Heart right ventricle (tissue), 16 donors: Measurements from ENCODE around the gene NPPB. TPM values are rescaled to one million over a fixed set of nuclear protein-coding genes. Genes with fewer than 3 reads are reported as not detected.

Experiments used
- ATAC-seq, 8 donors: fragments of 200-7000 bp; cut with Tn5 transposase; one replicate each; pipeline ENCODE4 v1.9.1; 2020; ENCODE audit warnings: mild to moderate bottlenecking in 8 of 8, moderate library complexity in 8 of 8, moderate number of reproducible peaks in 1 of 8
- DNase-seq, 2 donors: peaks; one replicate each; pipeline ENCODE4 v3.0.0-alpha.2; 2020
- H3K27ac ChIP-seq, 10 donors: fragments of 200-600 bp; sonication (generic) in 2 of 10; one replicate each; pipeline versions ENCODE4 v1.5.0 to v1.8.0; 2020 to 2022; ENCODE audit warnings: mild to moderate bottlenecking in 3 of 10
- H3K27me3 ChIP-seq, 7 donors: fragments of 200-600 bp; one replicate each; pipeline ENCODE4 v1.8.0; 2021 to 2022; ENCODE audit warnings: mild to moderate bottlenecking in 2 of 7
- H3K36me3 ChIP-seq, 9 donors: fragments of 200-600 bp; sonication (generic) in 1 of 9; one replicate each; pipeline versions ENCODE4 v1.5.0 to v1.8.0; 2020 to 2022; ENCODE audit warnings: mild to moderate bottlenecking in 2 of 9
- H3K4me1 ChIP-seq, 9 donors: fragments of 200-600 bp; sonication (generic) in 1 of 9; one replicate each; pipeline versions ENCODE4 v1.5.0 to v1.8.0; 2020 to 2022; ENCODE audit warnings: mild to moderate bottlenecking in 4 of 9
- H3K4me3 ChIP-seq, 10 donors: fragments of 200-600 bp; sonication (generic) in 2 of 10; one replicate each; pipeline versions ENCODE4 v1.5.0 to v1.8.0; 2020 to 2022; ENCODE audit warnings: mild to moderate bottlenecking in 7 of 10, moderate library complexity in 2 of 10
- H3K9me3 ChIP-seq, 11 donors: fragments of 200-600 bp in 10 of 11; sonication (generic) in 2 of 11; one replicate each; pipeline versions ENCODE4 v1.5.0 to v1.8.0; 2013 to 2022; ENCODE audit warnings: mild to moderate bottlenecking in 2 of 11, control low read depth in 1 of 11, moderate library complexity in 1 of 11
- WGBS, 2 donors: extraction: QIAGEN DNeasy Blood & Tissue Kit; methylation state at CpG; one replicate each; pipeline ENCODE4 v1.1.7; 2013; ENCODE audit warnings: inconsistent platforms in 1 of 2; 5-methylcytosine and 5-hydroxymethylcytosine counted together
- intact Hi-C, 10 donors: fragments of 100-400 bp; cut with DNase I; formaldehyde crosslinking; loops; one replicate each; pipeline versions ENCODE4 v1.11.1 to v1.14.2; 2022
- polyA plus RNA-seq, 2 donors: library from polyadenylated mRNA; stranded (reverse); fragments of 200-250 nt; gene quantifications; one replicate each; pipeline ENCODE4 v1.2.3, GENCODE V29; 2013
- total RNA-seq, 10 donors: library from RNA; stranded (reverse); fragmentation: NEBNext Ultra II Directional in 3 of 10; extraction: Animal tissue kit (Norgen Biotek cat#: 25700) in 3 of 10; gene quantifications; one replicate each; pipeline versions ENCODE4 v1.2.1 to v1.2.4, GENCODE V29; 2021 to 2023
- TF ChIP-seq, protein P1 (sequence below), 9 donors: fragments of 200-600 bp; sonication (generic) in 2 of 9; IDR thresholded peaks; one replicate each; pipeline versions ENCODE4 v1.5.0 to v1.8.0; 2021 to 2022; ENCODE audit warnings: antibody characterized with exemption in 9 of 9, mild to moderate bottlenecking in 5 of 9, moderate library complexity in 1 of 9
- donor health status: Arrhythmogenic right ventricular cardiomyopathy.
- donor health status: ischemic (EF 13 %, LVEDD 7.1; RV severe dilation, severe dysfunction).
- donor health status: healthy with polysubstance abuse.
- donor health status: DM: no; HTN: yes; CAD: no.
- donor health status: DM: no; HTN: no; CAD: no.
- donor health status: ischemic (EF 25% LVEDD 6.9; RV normal size, moderate dysfunction).
- donor health status: ischemic (EF 25% LVEDD 5.7; RV mildly dilated, moderate dysfunction).
- donor health status: healthy.
- donor health status: DM: yes; HTN: yes; CAD: no.
- donor health status: Ischemic cardiomyopathy.
- donor health status: ischemic (EF 35%, LVEDD 5.7; RV mildly dilated, moderate dysfunction).
- donor health status: nonischemic (EF 11% LVEDD 7.7; RV severe dilation, severe dysfunction).
- donor health status: DM: yes; HTN: yes; CAD: no.
- donor health status: PGD.
- donor health status: ischemic (EF 29% LVEDD 5.4; RV normal size, mild dysfunction).
- donor health status: nonischemic (EF 23%, LVEDD 6.1; RV moderate dilation, normal function).

Gene NPPB
- total and polyA plus RNA-seq, 12 donors: 1.1 to 15,996 (median 291) TPM

DNA sequence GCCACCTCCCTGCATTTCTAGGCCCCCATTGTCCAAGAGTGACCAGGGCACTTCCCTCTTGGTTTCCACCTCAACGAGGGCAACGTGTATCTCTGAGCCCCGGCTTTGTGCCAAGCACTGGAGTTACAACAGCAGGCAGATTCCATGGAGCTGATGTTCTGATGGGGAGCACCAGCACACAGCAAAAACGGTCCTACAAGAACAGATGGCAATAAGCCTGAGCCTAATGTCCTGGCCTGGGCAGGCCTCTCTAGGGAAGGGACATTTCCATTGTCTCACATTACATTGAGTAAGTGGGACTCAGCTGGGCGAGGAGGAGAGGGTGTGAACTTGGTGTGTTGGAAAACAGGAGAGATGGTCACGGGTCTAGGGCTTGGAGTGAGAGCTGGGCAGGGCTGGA, 27.2 kb upstream of the NPPB start:
- ATAC-seq (peak in 6 of 8 donors; percentile 1 to 46 (median 10)), DNase-seq (peak in 1 of 2 donors; percentile 35)
- Histone ChIP-seq H3K4me3 (no peak overlapping the region), H3K36me3 (no peaks in the 10 kb centered on the region), H3K9me3 (no peaks in the 10 kb centered on the region), H3K27ac (peak overlapping the region; percentile 71 to 95 (median 87)), H3K27me3 (no peaks in the 10 kb centered on the region), H3K4me1 (peaks cover 17 to 64% (median 51%) of the 10 kb centered on the region in 9 donors)
- intact Hi-C loops: no loop called here
- TF ChIP-seq, protein P1, sequence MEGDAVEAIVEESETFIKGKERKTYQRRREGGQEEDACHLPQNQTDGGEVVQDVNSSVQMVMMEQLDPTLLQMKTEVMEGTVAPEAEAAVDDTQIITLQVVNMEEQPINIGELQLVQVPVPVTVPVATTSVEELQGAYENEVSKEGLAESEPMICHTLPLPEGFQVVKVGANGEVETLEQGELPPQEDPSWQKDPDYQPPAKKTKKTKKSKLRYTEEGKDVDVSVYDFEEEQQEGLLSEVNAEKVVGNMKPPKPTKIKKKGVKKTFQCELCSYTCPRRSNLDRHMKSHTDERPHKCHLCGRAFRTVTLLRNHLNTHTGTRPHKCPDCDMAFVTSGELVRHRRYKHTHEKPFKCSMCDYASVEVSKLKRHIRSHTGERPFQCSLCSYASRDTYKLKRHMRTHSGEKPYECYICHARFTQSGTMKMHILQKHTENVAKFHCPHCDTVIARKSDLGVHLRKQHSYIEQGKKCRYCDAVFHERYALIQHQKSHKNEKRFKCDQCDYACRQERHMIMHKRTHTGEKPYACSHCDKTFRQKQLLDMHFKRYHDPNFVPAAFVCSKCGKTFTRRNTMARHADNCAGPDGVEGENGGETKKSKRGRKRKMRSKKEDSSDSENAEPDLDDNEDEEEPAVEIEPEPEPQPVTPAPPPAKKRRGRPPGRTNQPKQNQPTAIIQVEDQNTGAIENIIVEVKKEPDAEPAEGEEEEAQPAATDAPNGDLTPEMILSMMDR (IDR thresholded peaks at IDR 0.05): no peak
- 44 to 52% methylated on average over 6 of the region's 6 CpGs for WGBS, 2 donors

DNA sequence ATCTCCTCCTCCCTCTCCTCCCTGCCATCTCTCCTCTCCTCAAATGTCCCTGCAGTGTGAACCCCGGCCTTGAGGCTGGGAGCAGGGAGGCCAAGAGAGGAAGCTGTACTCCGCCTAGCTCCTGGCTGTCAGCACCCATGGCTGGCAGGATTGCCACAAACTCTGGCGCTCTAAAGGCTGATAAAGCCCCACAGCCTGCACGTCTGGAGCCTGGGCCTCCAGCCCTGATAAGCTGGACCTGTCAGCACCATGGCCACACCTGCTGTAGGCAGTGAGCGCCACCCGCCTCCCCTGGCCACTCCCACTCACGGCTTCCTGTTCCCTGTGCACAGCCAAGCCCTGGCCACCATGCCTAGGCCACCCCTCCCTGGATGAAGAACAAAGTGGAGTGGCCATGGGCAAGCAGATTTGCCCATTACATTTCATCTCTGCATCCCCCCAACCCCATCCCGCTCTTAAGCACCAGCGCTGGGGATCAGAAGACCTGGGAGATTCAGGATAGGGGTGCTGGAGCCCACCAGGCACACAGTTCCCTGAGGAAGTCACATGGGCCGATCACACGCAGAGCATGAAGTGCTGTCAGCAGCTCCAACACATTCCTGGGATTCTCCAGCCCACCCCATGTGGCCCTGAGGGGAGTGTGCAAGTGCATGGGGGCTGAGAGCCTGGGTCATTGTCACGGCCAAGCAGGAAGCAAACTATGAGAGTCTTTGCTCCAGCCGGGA, 24.2 kb upstream of the NPPB start:
- peaks cover 29 to 86% (median 71%) of the 10 kb centered on the region in 9 donors for H3K4me1 ChIP-seq
- WGBS, 2 donors: 16 to 23% methylated on average over 13 of the region's 13 CpGs
- H3K4me3 ChIP-seq: no peak overlapping the region
- TF ChIP-seq, protein P1 (IDR thresholded peaks at IDR 0.05): no peak
- H3K27me3 ChIP-seq: no peaks in the 10 kb centered on the region
- H3K9me3 ChIP-seq: no peaks in the 10 kb centered on the region
- peak overlapping the region; percentile 76 to 94 (median 87) for H3K27ac ChIP-seq
- peak; percentile 84 to 87 for DNase-seq
- H3K36me3 ChIP-seq: no peaks in the 10 kb centered on the region
- ATAC-seq: peak; percentile 60 to 80 (median 72)
- intact Hi-C loops: loop anchor here in 1 of 10 donors (5.0 kb wide), 1 partner anchor 91 kb away; no protein-coding TSS in a partner anchor

DNA sequence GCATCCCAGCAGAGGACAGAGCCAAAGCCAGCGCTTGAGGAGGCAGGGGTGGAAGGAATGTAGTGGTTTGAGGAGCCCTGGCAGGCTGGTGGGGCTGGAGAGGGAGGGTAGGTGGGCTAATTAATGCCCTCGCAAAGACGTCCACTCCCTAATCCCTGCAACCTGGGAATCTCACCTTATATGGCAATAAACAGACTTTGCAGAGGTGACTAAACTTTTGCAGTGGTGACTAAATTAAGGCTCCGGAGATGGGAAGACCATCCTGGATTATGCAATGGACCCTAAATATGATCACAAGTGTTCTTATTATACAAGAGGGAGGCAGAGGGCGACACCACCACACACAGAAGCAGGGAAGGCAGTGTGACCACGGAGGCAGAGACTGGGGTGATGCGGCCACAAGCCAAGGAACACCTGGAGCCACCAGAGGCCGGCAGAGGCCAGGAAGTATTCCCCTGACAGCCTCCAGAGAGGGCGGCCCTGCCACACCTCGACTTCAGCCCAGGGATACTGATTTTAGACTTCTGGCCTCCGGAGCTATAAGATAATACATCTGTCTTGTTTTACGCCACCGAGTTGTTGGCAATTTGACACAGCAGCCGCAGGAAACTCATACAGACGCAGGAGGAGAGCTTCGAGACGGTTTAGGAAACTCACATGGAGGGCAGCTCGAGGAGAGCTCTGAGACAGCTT, 23.1 kb upstream of the NPPB start:
- intact Hi-C loops: loop anchor here in 1 of 10 donors (5.0 kb wide), 1 partner anchor 90 kb away; no protein-coding TSS in a partner anchor
- Histone ChIP-seq H3K27me3 (no peaks in the 10 kb centered on the region), H3K9me3 (no peaks in the 10 kb centered on the region), H3K4me1 (peaks cover 24 to 76% (median 61%) of the 10 kb centered on the region in 9 donors), H3K4me3 (no peak overlapping the region), H3K36me3 (no peaks in the 10 kb centered on the region), H3K27ac (peak overlapping the region; percentile 76 to 94 (median 87))
- TF ChIP-seq, protein P1 (IDR thresholded peaks at IDR 0.05): no peak
- ATAC-seq (no peak), DNase-seq (no peak)
- 64 to 70% methylated on average over 18 of the region's 18 CpGs for WGBS, 2 donors

DNA sequence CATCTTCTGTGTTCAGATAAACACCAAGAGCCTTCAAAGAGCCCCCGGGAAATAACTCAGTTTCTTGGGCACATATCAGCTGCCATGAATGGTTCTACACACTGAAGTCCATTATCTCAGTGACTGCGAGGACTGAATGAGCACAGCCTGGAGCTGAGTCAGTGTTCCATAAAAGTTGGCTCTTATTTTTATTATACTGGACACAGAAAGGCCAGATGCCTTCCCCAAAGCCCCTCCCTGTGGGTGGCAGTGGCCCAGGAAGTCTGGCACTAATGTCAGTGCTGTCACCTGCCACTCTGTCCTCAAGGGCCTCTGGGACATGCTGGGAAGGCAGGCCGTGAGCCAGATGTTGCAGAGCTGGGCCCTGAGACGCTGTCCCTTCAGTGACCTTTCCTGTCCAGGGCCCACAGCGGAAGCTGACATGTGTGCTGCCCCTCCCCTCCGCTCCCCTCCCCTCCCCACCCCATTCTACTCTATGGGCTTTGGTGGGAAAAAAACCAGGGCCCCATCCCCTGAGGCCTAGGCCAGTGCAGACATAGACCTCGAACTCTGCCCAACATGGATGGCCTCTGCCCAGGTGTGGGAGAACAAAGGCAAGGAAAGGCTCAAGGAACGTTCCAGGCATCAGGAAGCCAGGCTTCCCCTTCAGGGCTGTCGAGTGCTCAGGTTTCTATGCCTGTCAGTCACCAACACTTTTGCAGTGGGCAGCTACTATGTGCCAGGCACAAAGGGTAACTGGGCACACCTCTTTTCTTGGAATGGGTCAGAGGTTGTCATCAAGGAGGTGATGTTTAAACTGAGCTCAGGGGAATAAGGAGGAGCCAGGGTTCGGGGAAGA, 22.4 kb upstream of the NPPB start:
- DNase-seq (peak; percentile 89 to 90), ATAC-seq (peak; percentile 81 to 90 (median 87))
- Histone ChIP-seq H3K27me3 (no peaks in the 10 kb centered on the region), H3K4me3 (no peak overlapping the region), H3K36me3 (no peaks in the 10 kb centered on the region), H3K27ac (peak overlapping the region; percentile 76 to 94 (median 87)), H3K9me3 (no peaks in the 10 kb centered on the region), H3K4me1 (peaks cover 17 to 68% (median 53%) of the 10 kb centered on the region in 9 donors)
- intact Hi-C loops: loop anchor here in 1 of 10 donors (5.0 kb wide), 1 partner anchor 89 kb away; no protein-coding TSS in a partner anchor
- TF ChIP-seq, protein P1 (IDR thresholded peaks at IDR 0.05): no peak
- 10 to 19% methylated on average over 10 of the region's 10 CpGs for WGBS, 2 donors
